ENCODE results near the gene MAL. TPM values are rescaled to one million over a fixed set of nuclear protein-coding genes. Genes with fewer than 3 reads are reported as not detected.

Gene MAL
- total and polyA plus RNA-seq, 2 of the 8 experiments (the other 6 are each of a cell fraction or from before 2014, with no cell fraction given): not detected

DNA sequence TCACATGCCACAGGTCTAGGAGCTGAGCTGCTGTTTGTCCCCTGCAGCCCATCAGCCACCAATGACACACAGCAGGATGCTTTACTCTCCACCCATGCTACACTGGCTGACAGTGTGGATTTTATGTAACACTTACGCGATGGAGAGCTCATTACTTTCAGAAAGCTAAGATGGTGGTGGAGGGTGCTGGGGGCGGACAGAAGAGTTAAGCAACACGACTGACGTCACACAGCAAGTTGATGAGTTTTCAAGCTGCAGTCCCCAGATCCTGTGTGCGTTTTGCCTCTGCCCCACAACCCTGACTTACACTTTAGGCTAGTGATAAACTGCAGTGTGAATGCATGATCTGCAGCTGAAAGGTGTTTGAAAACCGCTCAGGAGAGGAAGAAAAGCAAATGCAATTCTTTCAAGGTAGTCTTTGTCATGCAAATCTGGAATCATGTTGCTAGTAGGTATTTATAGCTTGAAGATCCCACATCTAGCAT, 53.7 kb downstream of the MAL start:
- H3K23me2 ChIP-seq (ENCODE audit: low read depth, low read length): 0 out of 2 replicates have a peak, but pooled peaks cover 4% of the 10 kb centered on the region
- TF ChIP-seq GABPA (IDR thresholded peaks at IDR 0.05; ENCODE audit: borderline replicate concordance, insufficient read depth, low read length) (no peak), CEBPB (IDR thresholded peaks at IDR 0.05; ENCODE audit: low read depth, low read length) (peak; percentile 61; the same call in 1 of the 2 replicates)

More for the DNA sequence above, 53.7 kb downstream of the MAL start:
- 0 out of 2 replicates have a peak overlapping the region, but pooled peaks have one; percentile 8 for H2BK15ac ChIP-seq (ENCODE audit: low read length)
- peak overlapping the region; percentile 81 for H2BK120ac ChIP-seq (replicated peaks; ENCODE audit: low read depth, low read length)
- H3K9me3 ChIP-seq (ENCODE audit: insufficient read depth in 2 of 2, low read depth in 1 of 2, low read length in 1 of 2): peaks cover 0 to 12% of the 10 kb centered on the region in 2 experiments; a peak in 2 of 4 replicates
- peak overlapping the region; percentile 75; the same call in 1 of the 2 replicates for H2BK12ac ChIP-seq (ENCODE audit: low read depth, low read length)
- H3K14ac ChIP-seq (ENCODE audit: insufficient read length): no peak overlapping the region
- no peak overlapping the region for H3K23ac ChIP-seq (ENCODE audit: insufficient read length)
- H2AK5ac ChIP-seq (ENCODE audit: low read depth, low read length): no peak overlapping the region
- FAIRE-seq (no peak), DNase-seq (ENCODE audit: low read depth in 1 of 2, low spot score in 2 of 2) (no peak)
- no peak overlapping the region for H4K91ac ChIP-seq (replicated peaks; ENCODE audit: insufficient read length, low read length)
- POLR2A ChIA-PET (ENCODE audit: partially characterized antibody): interaction anchor here (1.0 to 3.0 kb wide), 4 partner anchors 9 to 127 kb away, joined by 3 to 13 read pairs (median 4); partner anchors contain the start of gene MRPS5
- no peaks in the 10 kb centered on the region for H3K79me1 ChIP-seq (ENCODE audit: low read depth, low read length)
- H3K27ac ChIP-seq (ENCODE audit: low read depth, low read length): no peak overlapping the region
- no peak overlapping the region for H4K8ac ChIP-seq (ENCODE audit: extremely low read depth, insufficient read depth, low read length)
- H3K4me1 ChIP-seq (replicated peaks in 1 of 4; ENCODE audit: control insufficient read depth in 3 of 4, insufficient read depth in 4 of 4, low read length in 3 of 4): peaks cover 0 to 8% (median 4%) of the 10 kb centered on the region in 4 experiments; a peak in 5 of 7 replicates
- CTCF ChIA-PET (ENCODE audit: partially characterized antibody): interaction anchor here (1.0 to 4.6 kb wide), 12 partner anchors 14 to 79 kb away, joined by 3 to 40 read pairs (median 8); no protein-coding TSS in a partner anchor
- H3K36me3 ChIP-seq (ENCODE audit: control insufficient read depth in 2 of 4, insufficient read depth in 4 of 4, low read length in 3 of 4): no peaks in the 10 kb centered on the region
- H2AFZ ChIP-seq (ENCODE audit: low read length): peak overlapping the region; percentile 83; the same call in 1 of the 2 replicates
- H3K79me2 ChIP-seq (ENCODE audit: control insufficient read depth in 1 of 2, insufficient read depth in 2 of 2, low read length in 2 of 2): no peaks in the 10 kb centered on the region
- no peak overlapping the region for H3K9ac ChIP-seq (replicated peaks in 1 of 4; ENCODE audit: extremely low read depth in 1 of 4, low read depth in 3 of 4, low read length in 3 of 4)
- H3K4me2 ChIP-seq (ENCODE audit: insufficient read depth in 1 of 2, low read depth in 2 of 2, low read length in 2 of 2): peak overlapping the region; percentile 50 to 69
- 0 out of 8 replicates have a peak overlapping the region, but pooled peaks of 2 of the 4 experiments have one; percentile 3 to 16 for H3K4me3 ChIP-seq (ENCODE audit: extremely low read depth in 1 of 4, insufficient read depth in 2 of 4, low read depth in 3 of 4, low read length in 4 of 4)
- no peaks in the 10 kb centered on the region for H4K20me1 ChIP-seq (replicated peaks in 1 of 2; ENCODE audit: control insufficient read depth in 1 of 2, insufficient read depth in 2 of 2, low read length in 2 of 2)
- no peak overlapping the region for H3K4ac ChIP-seq (replicated peaks; ENCODE audit: insufficient read length, low read depth, low read length)
- no peak overlapping the region for H4K5ac ChIP-seq (ENCODE audit: insufficient read length, low read depth, low read length)
- H2BK5ac ChIP-seq (ENCODE audit: low read depth, low read length): no peak overlapping the region
- 38% methylated on average over 7 of the region's 7 CpGs; no CpG with 5 or more reads in 1 of the 2 experiments for WGBS, 2 experiments (ENCODE audit: extremely low coverage in 1 of 2, insufficient coverage in 1 of 2, insufficient read length in 1 of 2, insufficient replicate concordance in 2 of 2, low coverage in 1 of 2, low lambda C conversion rate in 2 of 2, missing lambda C conversion rate in 1 of 2)
- H3K56ac ChIP-seq (replicated peaks; ENCODE audit: insufficient read length, low read depth, low read length): no peak overlapping the region
- peak overlapping the region; percentile 3; the same call in 1 of the 2 replicates for H3K18ac ChIP-seq (ENCODE audit: extremely low read depth, low read length)
- peaks cover 0 to 15% (median 12%) of the 10 kb centered on the region in 4 experiments; a peak in 4 of 7 replicates for H3K27me3 ChIP-seq (replicated peaks in 1 of 4; ENCODE audit: control insufficient read depth in 3 of 4, extremely low read depth in 1 of 4, insufficient read depth in 3 of 4, low read length in 3 of 4)
- no peak overlapping the region for H2BK20ac ChIP-seq (ENCODE audit: low read length)

Measured in H1 (cell line).